Thoracic aorta (tissue), 2 donors: ENCODE measurements around the gene DOHH. TPM values are rescaled to one million over a fixed set of nuclear protein-coding genes. Genes with fewer than 3 reads are reported as not detected.
"Not testable (repeated sequence)": the region's sequence is repeated elsewhere in the genome, so short reads cannot be mapped to it uniquely, and the experiment has no call there.

Experiments used
- ATAC-seq: fragments of 150-250 bp; one replicate; pipeline ENCODE4 v1.8.0; 2017; ENCODE audit warnings: low read depth; ENCODE audit not compliant: insufficient number of reproducible peaks, low FRiP score
- DNase-seq: peaks from one replicate; pipeline ENCODE4 v3.0.0-alpha.2; 2020; ENCODE audit warnings: low spot score
- H3K27ac ChIP-seq, 2 donors: fragments of 200-600 bp; sonication (generic); 1 replicate in 1 of 2; 2 replicates in 1 of 2; pipeline ENCODE4 v1.5.1; 2016; ENCODE audit warnings: mild to moderate bottlenecking in 2 of 2, moderate library complexity in 2 of 2
- H3K27me3 ChIP-seq: fragments of 200-600 bp; sonication (generic); replicated peaks from 2 replicates; pipeline ENCODE4 v1.6.0; 2016; ENCODE audit warnings: mild to moderate bottlenecking; ENCODE audit not compliant: insufficient read depth
- H3K36me3 ChIP-seq: fragments of 200-600 bp; sonication (generic); one replicate; pipeline ENCODE4 v1.5.1; 2016
- H3K4me1 ChIP-seq, 2 donors: fragments of 200-600 bp; sonication (generic); 1 replicate in 1 of 2; 2 replicates in 1 of 2; pipeline versions ENCODE4 v1.5.1 to v1.6.0; 2016; ENCODE audit warnings: low read depth in 2 of 2, mild to moderate bottlenecking in 1 of 2; ENCODE audit not compliant: control insufficient read depth in 1 of 2
- H3K4me3 ChIP-seq: fragments of 200-600 bp; sonication (generic); 2 replicates; pipeline ENCODE4 v1.5.1; 2016; ENCODE audit warnings: mild to moderate bottlenecking
- H3K9me3 ChIP-seq: fragments of 200-600 bp; sonication (generic); 2 replicates; pipeline ENCODE4 v1.5.1; 2016
- total RNA-seq, 2 donors: library from RNA; depleted of rRNA; stranded (reverse); fragments of >200 nt; gene quantifications; one replicate each; pipeline versions ENCODE4 v1.1.0 to v1.2.3, GENCODE V29; 2016
- TF ChIP-seq, protein P1 (sequence below): fragments of 200-600 bp; sonication (generic); IDR thresholded peaks from one replicate; pipeline ENCODE4 v1.5.1; 2019; ENCODE audit warnings: antibody characterized with exemption

DOHH gene
- total RNA-seq, 2 donors from 2014 or later, result 22.0 to 24.2 TPM

DNA sequence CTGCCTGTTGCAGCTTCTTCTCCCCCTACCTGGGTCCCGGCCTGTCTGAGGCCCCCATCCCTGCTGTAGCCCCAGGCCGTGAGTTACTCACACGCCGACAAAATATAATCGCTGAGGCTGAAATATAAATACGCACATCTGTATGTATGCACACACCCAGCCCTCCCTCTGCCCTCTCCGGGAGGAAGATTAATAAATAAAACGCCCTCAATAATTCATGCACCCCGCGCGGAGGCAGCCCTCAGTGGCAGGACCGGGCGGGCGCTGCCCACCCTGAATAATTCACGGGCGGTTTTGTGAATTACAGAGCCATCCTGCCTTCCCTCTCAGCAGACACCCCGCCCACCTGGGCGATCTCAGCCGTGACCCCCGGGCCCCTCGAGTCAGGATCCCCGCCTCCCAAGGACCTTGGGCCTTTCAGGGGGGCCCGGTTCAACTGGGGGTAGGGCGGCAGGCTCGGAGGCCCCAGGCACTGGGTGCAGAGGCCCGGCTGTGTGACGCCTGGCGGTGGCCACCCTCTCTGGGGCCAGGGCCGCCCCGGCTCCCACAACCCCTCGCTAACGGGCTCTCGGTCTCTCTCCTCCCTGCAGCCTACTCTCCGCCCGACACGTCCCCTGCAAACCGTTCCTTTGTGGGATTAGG is 44.4 kb downstream of the DOHH start:
- H3K36me3 ChIP-seq, result peaks cover 49% of the 10 kb centered on the region
- H3K4me1 ChIP-seq, result peaks cover 33 to 57% of the 10 kb centered on the region in 2 donors

DNA sequence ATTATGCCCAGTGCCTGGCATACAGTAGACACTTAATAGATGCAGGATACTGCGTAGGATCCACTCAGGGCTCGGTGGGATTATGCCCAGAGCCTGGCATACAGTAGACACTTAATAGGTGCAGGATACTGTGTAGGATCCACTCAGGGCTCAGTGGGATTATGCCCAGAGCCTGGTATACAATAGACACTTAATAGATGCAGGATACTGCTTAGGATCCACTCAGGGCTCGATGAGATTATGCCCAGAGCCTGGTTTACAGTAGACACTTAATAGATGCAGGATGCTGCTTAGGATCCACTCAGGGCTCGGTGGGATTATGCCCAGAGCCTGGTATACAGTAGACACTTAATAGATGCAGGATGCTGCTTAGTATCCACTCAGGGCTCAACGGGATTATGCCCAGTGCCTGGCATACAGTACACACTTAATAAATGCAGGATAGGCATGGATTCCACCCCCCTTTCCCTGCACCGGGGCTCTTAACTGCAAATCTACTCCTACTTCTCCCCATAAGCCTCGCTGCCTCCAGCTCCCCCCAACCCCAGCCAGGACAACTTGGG is 45.0 kb downstream of the DOHH start:
- ATAC-seq (no peak), DNase-seq (no peak)
- Histone ChIP-seq H3K4me1 (peaks cover 31 to 55% of the 10 kb centered on the region in 2 donors), H3K4me3 (no peak overlapping the region), H3K9me3 (no peaks in the 10 kb centered on the region), H3K36me3 (peaks cover 49% of the 10 kb centered on the region), H3K27ac (peak overlapping the region in 1 of 2 donors; percentile 98), H3K27me3 (no peaks in the 10 kb centered on the region)
- TF ChIP-seq, protein P1, sequence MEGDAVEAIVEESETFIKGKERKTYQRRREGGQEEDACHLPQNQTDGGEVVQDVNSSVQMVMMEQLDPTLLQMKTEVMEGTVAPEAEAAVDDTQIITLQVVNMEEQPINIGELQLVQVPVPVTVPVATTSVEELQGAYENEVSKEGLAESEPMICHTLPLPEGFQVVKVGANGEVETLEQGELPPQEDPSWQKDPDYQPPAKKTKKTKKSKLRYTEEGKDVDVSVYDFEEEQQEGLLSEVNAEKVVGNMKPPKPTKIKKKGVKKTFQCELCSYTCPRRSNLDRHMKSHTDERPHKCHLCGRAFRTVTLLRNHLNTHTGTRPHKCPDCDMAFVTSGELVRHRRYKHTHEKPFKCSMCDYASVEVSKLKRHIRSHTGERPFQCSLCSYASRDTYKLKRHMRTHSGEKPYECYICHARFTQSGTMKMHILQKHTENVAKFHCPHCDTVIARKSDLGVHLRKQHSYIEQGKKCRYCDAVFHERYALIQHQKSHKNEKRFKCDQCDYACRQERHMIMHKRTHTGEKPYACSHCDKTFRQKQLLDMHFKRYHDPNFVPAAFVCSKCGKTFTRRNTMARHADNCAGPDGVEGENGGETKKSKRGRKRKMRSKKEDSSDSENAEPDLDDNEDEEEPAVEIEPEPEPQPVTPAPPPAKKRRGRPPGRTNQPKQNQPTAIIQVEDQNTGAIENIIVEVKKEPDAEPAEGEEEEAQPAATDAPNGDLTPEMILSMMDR, result no peak

More for the DNA sequence above, 44.4 kb downstream of the DOHH start:
- H3K9me3 ChIP-seq, result no peaks in the 10 kb centered on the region
- TF ChIP-seq, protein P1, result no peak
- ATAC-seq (no peak), DNase-seq (no peak)
- H3K27me3 ChIP-seq, result no peaks in the 10 kb centered on the region
- peak overlapping the region in 1 of 2 donors; percentile 98 for H3K27ac ChIP-seq
- no peak overlapping the region for H3K4me3 ChIP-seq

DNA sequence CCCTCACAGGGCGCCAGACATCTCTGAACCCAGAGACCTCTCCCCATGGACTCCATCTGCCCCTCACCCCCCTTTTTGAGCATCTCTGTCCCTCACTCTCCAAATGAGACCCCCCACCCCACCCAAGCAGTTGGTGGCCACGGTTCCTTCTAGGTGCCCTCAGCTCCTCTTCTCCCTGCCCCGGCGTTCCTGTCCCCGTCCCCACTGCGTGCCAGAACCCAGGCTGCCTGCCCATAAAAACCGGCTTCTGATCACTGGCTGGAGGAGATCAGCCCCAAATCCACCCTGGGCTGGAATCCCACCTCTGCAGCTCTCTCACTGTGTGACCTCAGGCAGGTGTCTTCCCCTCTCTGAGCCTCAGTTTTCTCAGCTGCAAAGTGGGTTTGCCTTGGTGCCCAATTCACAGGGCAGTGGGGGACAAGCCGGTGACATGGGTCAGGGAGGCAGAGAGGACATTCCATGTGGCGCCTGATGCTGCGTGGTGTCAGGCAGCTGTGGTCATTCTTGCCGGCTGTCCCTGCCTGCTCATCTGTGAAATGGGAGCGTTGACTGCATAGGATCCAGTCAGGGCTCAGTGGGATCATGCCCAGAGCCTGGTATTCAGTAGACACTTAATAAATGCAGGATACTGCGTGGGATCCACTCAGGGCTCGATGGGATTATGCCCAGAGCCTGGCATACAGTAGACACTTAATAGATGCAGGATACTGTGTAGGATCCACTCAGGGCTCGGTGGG is 45.6 kb downstream of the DOHH start:
- ATAC-seq (no peak), DNase-seq (no peak)
- H3K36me3 ChIP-seq, result peaks cover 50% of the 10 kb centered on the region
- peak overlapping the region; percentile 18 to 42 for H3K27ac ChIP-seq
- peaks cover 25 to 50% of the 10 kb centered on the region in 2 donors for H3K4me1 ChIP-seq
- TF ChIP-seq, protein P1, result no peak
- no peak overlapping the region for H3K4me3 ChIP-seq
- no peaks in the 10 kb centered on the region for H3K27me3 ChIP-seq
- no peaks in the 10 kb centered on the region for H3K9me3 ChIP-seq

DNA sequence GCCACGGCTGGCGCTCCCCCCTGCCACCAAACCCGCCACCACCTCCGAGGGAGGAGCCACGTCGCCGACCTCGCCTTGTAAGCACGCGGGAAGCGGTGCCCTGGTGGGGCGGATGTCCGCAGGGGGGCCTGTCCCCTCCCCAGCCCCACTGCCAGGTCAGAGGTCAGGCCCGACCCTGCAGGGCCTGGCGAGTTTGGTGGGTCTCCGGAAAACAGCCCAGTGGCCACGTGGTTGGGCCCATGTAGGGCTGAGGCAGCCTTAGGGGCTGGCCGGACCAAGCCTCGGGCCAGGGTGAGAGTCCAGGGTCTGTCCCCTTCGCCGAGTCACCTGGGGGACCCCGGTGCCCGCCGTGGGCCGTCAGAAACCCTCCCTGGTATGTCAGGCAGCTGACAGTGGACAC is 46.6 kb downstream of the DOHH start:
- DNase-seq, result no peak
- no peaks in the 10 kb centered on the region for H3K9me3 ChIP-seq
- H3K4me1 ChIP-seq, result peaks cover 18 to 41% of the 10 kb centered on the region in 2 donors
- H3K4me3 ChIP-seq, result no peak overlapping the region
- ATAC-seq, result no peak
- TF ChIP-seq, protein P1, result no peak
- H3K27me3 ChIP-seq, result no peaks in the 10 kb centered on the region
- H3K27ac ChIP-seq, result peak overlapping the region; percentile 42 to 43
- peaks cover 59% of the 10 kb centered on the region for H3K36me3 ChIP-seq

DNA sequence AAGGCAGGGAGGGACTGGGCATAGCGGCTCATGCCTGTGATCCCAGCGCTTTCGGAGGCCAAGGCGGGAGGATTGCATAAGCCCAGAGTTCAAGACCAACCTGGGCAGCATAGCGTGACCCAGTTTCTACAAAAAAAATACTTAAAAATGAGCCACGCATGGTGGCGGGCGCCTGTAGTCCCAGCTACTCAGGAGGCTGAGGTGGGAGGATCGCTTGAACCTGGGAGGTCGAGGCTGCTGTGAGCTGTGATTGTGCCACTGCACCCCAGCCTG is 47.6 kb downstream of the DOHH start:
- H3K4me3 ChIP-seq, ATAC-seq, DNase-seq, H3K9me3 ChIP-seq, H3K27me3 ChIP-seq: not testable (repeated sequence)
- peak overlapping the region; percentile 37 to 94 for H3K27ac ChIP-seq
- peaks cover 9 to 31% of the 10 kb centered on the region in 2 donors for H3K4me1 ChIP-seq
- peaks cover 62% of the 10 kb centered on the region for H3K36me3 ChIP-seq
